Stomach (tissue), 9 donors: ENCODE results near the gene DLGAP5. TPM values are rescaled to one million over a fixed set of nuclear protein-coding genes. Genes with fewer than 3 reads are reported as not detected.

Experiments used
- DNase-seq, 2 donors: peaks; one replicate each; pipeline versions ENCODE4 v3.0.0 to v3.0.0-alpha.2; 2013 to 2019
- H3K27ac ChIP-seq, 5 donors: fragments of 200-600 bp in 4 of 5; sonication (generic) in 4 of 5; one replicate each; pipeline ENCODE4 v1.5.1; 2013 to 2019; ENCODE audit warnings: mild to moderate bottlenecking in 1 of 5, moderate library complexity in 1 of 5
- H3K27me3 ChIP-seq, 3 donors: fragments of 200-600 bp; sonication (generic); one replicate each; pipeline ENCODE4 v1.5.1; 2017 to 2019; ENCODE audit warnings: mixed run types in 1 of 3
- H3K36me3 ChIP-seq, 4 donors: fragments of 200-600 bp; sonication (generic); 1 replicate in 3 of 4; 2 replicates in 1 of 4; pipeline ENCODE4 v1.5.1; 2016 to 2019
- H3K4me1 ChIP-seq, 4 donors: fragments of 200-600 bp; sonication (generic); one replicate each; pipeline ENCODE4 v1.5.1; 2016 to 2019
- H3K4me3 ChIP-seq, 4 donors: fragments of 200-600 bp; sonication (generic) in 3 of 4; one replicate each; pipeline ENCODE4 v1.5.1; 2016 to 2019; ENCODE audit warnings: mild to moderate bottlenecking in 1 of 4
- H3K9me3 ChIP-seq, 4 donors: fragments of 200-600 bp; sonication (generic); one replicate each; pipeline ENCODE4 v1.5.1; 2016 to 2019
- CTCF ChIP-seq, 7 experiments: fragments of 450-650 bp in 4 of 7; fragments of 200-600 bp in 3 of 7; sonication (generic) in 3 of 7; IDR thresholded peaks; one replicate each; pipeline ENCODE4 v1.5.1; 2016 to 2019; ENCODE audit warnings: antibody characterized with exemption in 7 of 7, control low read depth in 2 of 7, mild to moderate bottlenecking in 1 of 7
- EP300 ChIP-seq: sonication (generic); formaldehyde crosslinking; IDR thresholded peaks from one replicate; pipeline ENCODE4 v1.6.1; 2017; ENCODE audit warnings: antibody characterized with exemption
- POLR2A ChIP-seq, 4 donors: fragments of 450-650 bp; IDR thresholded peaks; one replicate each; pipeline ENCODE4 v1.6.1; 2016; ENCODE audit warnings: antibody characterized with exemption in 4 of 4, control low read depth in 2 of 4, mild to moderate bottlenecking in 1 of 4, moderate library complexity in 1 of 4
- POLR2AphosphoS5 ChIP-seq, 3 donors: sonication (generic); formaldehyde crosslinking; IDR thresholded peaks; one replicate each; pipeline ENCODE4 v1.6.1; 2016; ENCODE audit warnings: antibody characterized with exemption in 3 of 3
- WGBS, 5 donors: extraction: QIAGEN DNeasy Blood & Tissue Kit in 3 of 5; methylation state at CpG; one replicate each; pipeline versions ENCODE4 v1.1.5 to v1.1.7; 2013 to 2018; 5-methylcytosine and 5-hydroxymethylcytosine counted together
- intact Hi-C: fragments of 100-400 bp; cut with DNase I; formaldehyde crosslinking; loops from one replicate; pipeline ENCODE4 v1.15.1; 2023; ENCODE audit warnings: low total_unique reads
- polyA plus RNA-seq, 3 donors: library from polyadenylated mRNA; stranded (reverse); fragments of 200-250 nt; gene quantifications; one replicate each; pipeline ENCODE4 v1.2.3, GENCODE V29; 2013
- total RNA-seq, 5 donors: library from RNA; depleted of rRNA; stranded (reverse); fragments of >200 nt; gene quantifications; one replicate each; pipeline versions ENCODE4 v1.1.0 to v1.2.3, GENCODE V29; 2014 to 2016
- donor health status: healthy with polysubstance abuse.
- donor health status: Bipolar disorder and iron deficiency.
- donor health status: healthy.

Gene DLGAP5
- total and polyA plus RNA-seq, 8 donors, result 0.45 to 7.7 (median 2.0) TPM

- Histone ChIP-seq H3K27ac (peak overlapping the region in 3 of 5 donors; percentile 89 to 93 (median 91)), H3K27me3 (no peaks in the 10 kb centered on the region), H3K36me3 (no peaks in the 10 kb centered on the region), H3K4me3 (no peak overlapping the region), H3K9me3 (no peaks in the 10 kb centered on the region), H3K4me1 (peaks cover 45 to 69% (median 64%) of the 10 kb centered on the region in 4 donors)
- TF ChIP-seq CTCF (IDR thresholded peaks at IDR 0.05) (no peak), POLR2AphosphoS5 (IDR thresholded peaks at IDR 0.05) (no peak), EP300 (no peak), POLR2A (IDR thresholded peaks at IDR 0.05) (no peak)
- WGBS, 5 donors, result 84 to 93% (median 87%) methylated on average over 7 of the region's 7 CpGs
- intact Hi-C loops, result no loop called here
- no peak for DNase-seq
Observed at GRCh38 chr14:55105991-55106390, 85.4 kb downstream of the DLGAP5 start.

DNA sequence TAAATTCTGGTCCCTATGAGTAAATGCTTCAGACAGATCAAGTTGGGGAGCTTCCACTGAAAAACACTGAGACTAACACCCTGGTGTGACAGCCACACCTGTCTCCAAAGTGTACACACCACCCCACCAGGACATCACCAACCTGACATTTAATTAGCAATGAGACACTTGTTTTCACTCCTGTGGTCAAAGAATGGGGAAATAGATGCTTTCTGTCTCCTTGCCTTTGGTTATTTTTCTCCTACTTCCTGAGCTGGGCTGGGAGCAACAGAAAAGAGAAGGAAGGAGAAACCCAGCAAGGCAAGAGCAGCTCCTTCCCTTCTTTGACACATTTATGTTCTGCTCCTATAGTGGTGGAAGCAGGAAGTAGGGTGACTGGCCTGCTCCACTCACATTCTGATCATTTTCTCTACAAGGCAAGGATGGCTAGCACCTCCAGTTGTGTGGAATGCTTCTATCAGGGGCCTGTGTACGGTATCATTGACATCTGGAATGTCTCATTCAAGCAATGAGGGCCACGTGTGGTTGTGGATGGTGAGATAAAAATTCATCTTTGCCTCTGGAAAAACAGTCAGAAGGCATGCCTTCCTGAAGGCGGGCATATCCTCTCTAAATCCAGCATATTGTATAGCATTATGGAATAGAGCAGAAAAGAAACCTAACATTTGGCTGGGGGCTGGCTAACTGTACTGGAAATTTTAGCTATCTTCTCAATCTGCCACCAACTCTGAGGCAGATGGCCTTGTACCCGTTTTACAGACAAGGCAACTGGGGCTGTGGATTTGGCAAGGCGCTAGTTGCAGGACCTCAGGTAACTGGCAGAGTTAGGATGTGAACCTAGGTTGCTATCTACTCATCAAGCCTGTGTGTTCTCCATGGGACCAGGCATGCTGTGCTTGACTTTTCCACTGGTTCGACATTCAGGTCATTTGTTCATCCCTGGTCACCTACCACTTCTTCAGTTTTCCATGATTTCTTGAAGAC is 87.1 kb downstream of the DLGAP5 start:
- no peaks in the 10 kb centered on the region for H3K36me3 ChIP-seq
- TF ChIP-seq POLR2AphosphoS5 (IDR thresholded peaks at IDR 0.05), result no peak
- no peaks in the 10 kb centered on the region for H3K27me3 ChIP-seq
- no peak for DNase-seq
- peaks cover 52 to 87% (median 72%) of the 10 kb centered on the region in 4 donors for H3K4me1 ChIP-seq
- no peaks in the 10 kb centered on the region for H3K9me3 ChIP-seq
- peak overlapping the region; percentile 89 to 93 (median 90) for H3K27ac ChIP-seq
- no peak overlapping the region for H3K4me3 ChIP-seq
- intact Hi-C loops, result no loop called here
- WGBS, 5 donors, result 94 to 96% (median 95%) methylated on average over 6 of the region's 6 CpGs

DNA sequence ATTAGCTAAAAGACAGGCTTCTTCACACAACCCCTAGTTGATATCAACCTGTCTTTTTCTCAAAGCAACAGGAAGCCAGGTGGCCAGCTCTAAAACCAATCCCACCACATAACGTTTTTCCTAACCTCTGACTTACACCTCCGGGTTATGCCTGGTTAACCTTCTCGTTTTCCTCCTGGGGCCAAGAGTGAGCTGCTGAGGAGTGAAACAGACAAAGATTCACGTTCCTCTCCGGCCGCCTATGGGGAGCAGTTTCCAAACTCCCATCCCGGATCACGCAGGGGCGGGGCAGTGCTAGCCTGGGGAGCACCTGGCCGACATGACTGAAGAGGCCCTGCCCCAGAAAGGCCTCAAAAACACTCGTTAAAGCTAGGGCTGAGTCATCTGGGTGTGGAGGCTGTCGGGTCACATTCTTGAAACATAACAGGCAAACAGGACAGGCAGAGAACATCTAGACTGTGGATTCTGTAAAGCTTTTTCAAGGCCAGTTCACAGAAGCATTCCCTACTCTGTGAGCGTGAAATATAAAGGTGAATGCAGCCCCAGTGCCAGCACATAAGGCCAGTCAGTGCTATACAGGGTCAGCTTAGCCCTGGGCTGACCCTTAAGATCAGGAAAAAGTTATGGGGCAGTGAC is 88.3 kb downstream of the DLGAP5 start:
- intact Hi-C loops, result no loop called here
- peak overlapping the region; percentile 89 to 93 (median 90) for H3K27ac ChIP-seq
- H3K4me1 ChIP-seq, result peaks cover 44 to 86% (median 69%) of the 10 kb centered on the region in 4 donors
- TF ChIP-seq POLR2AphosphoS5 (IDR thresholded peaks at IDR 0.05) (peak; percentile 61 to 93 (median 86)), POLR2A (IDR thresholded peaks at IDR 0.05) (no peak)
- peak; percentile 84 to 95 for DNase-seq
- H3K27me3 ChIP-seq, result no peaks in the 10 kb centered on the region
- no peaks in the 10 kb centered on the region for H3K9me3 ChIP-seq
- no peaks in the 10 kb centered on the region for H3K36me3 ChIP-seq
- no peak overlapping the region for H3K4me3 ChIP-seq
- WGBS, 5 donors, result 9 to 15% (median 12%) methylated on average over 13 of the region's 13 CpGs

DNA sequence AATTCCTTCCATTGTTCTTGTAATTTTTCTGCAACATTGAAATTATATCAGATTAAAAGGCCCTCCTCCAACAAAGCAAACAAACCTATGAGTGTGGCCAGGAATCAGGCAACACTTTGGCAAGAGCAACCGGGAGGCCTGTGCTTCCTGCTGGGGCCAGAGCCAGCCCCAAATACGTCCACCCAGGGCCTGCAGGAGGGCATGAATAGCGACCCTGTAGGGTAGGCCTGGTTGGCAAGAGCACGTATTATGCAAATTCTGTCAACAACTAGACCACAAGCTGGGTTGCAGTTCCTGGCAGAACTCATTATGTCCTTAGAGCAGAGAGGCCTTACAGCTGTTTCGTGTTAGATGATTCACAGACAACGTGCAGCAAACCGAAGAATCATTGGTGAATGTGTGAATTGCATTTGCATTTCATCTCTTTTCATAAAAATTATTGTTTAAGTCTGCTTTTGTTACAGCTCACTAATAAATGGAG is 89.2 kb downstream of the DLGAP5 start:
- peaks cover 34 to 84% (median 64%) of the 10 kb centered on the region in 4 donors for H3K4me1 ChIP-seq
- no peaks in the 10 kb centered on the region for H3K36me3 ChIP-seq

More for the DNA sequence above, 89.2 kb downstream of the DLGAP5 start:
- peak; percentile 83 to 88 for DNase-seq
- H3K27me3 ChIP-seq, result no peaks in the 10 kb centered on the region
- peak overlapping the region; percentile 81 to 93 (median 90) for H3K27ac ChIP-seq
- WGBS, 5 donors, result 2 to 6% (median 4%) methylated on average over 7 of the region's 7 CpGs
- H3K4me3 ChIP-seq, result no peak overlapping the region
- intact Hi-C loops, result no loop called here
- TF ChIP-seq CTCF (IDR thresholded peaks at IDR 0.05), result no peak
- no peak for TF ChIP-seq EP300
- peak; percentile 70 to 95 (median 91) for TF ChIP-seq POLR2AphosphoS5 (IDR thresholded peaks at IDR 0.05)
- TF ChIP-seq POLR2A (IDR thresholded peaks at IDR 0.05), result no peak
- no peaks in the 10 kb centered on the region for H3K9me3 ChIP-seq
